ENCODE data around the gene LTBP2.

LTBP2 gene

GRCh38 chr14:74475678-74476077, 136.4 kb downstream of the LTBP2 start:
- DNase-seq, result peak in 1 of 2 donors; percentile 12
- no peaks in the 10 kb centered on the region for H3K27me3 ChIP-seq (ENCODE audit: insufficient read depth, low read length)
- H3K9me3 ChIP-seq (ENCODE audit: insufficient read depth, low read depth, low read length), result no peaks in the 10 kb centered on the region
- H3K14ac ChIP-seq (ENCODE audit: low read length), result no peak overlapping the region
- no peaks in the 10 kb centered on the region for H3K79me1 ChIP-seq (ENCODE audit: low read length)
- H3K36me3 ChIP-seq (ENCODE audit: control insufficient read depth in 1 of 2, insufficient read depth in 2 of 2, low read length in 2 of 2), result peaks cover 17 to 26% of the 10 kb centered on the region in 2 experiments
- H2BK5ac ChIP-seq (ENCODE audit: low read depth, low read length, poor library complexity), result no peak overlapping the region
- no peak overlapping the region for H2AK5ac ChIP-seq (ENCODE audit: low read length)
- WGBS (ENCODE audit: extremely low coverage, insufficient coverage, insufficient read length), result no CpG with 5 or more reads among the region's 3 CpGs
- no peak overlapping the region for H2AFZ ChIP-seq (ENCODE audit: insufficient read depth, low read length, poor library complexity)
- no peak overlapping the region for H3K9ac ChIP-seq (ENCODE audit: low read length)
- no peaks in the 10 kb centered on the region for H3K79me2 ChIP-seq (ENCODE audit: control insufficient read depth, insufficient read depth, low read length, poor library complexity)
- no peak overlapping the region for H4K91ac ChIP-seq (ENCODE audit: low read depth, low read length)
- no peak overlapping the region for H2BK12ac ChIP-seq (ENCODE audit: low read length)
- no peak overlapping the region for H3K4ac ChIP-seq (ENCODE audit: low read depth, low read length)
- H3K4me3 ChIP-seq (ENCODE audit: low read depth, low read length), result no peak overlapping the region
- H4K8ac ChIP-seq (ENCODE audit: low read depth, low read length), result no peak overlapping the region
- no peak overlapping the region for H3K18ac ChIP-seq (ENCODE audit: low read length)
- H4K12ac ChIP-seq (ENCODE audit: low read depth, low read length), result no peak overlapping the region
- H3K4me2 ChIP-seq (ENCODE audit: low read length), result no peak overlapping the region
- H3K27ac ChIP-seq (ENCODE audit: low read depth, low read length), result no peak overlapping the region
- H3K23ac ChIP-seq (ENCODE audit: low read length), result no peak overlapping the region
- H3K4me1 ChIP-seq (ENCODE audit: control insufficient read depth in 1 of 2, insufficient read depth in 2 of 2, low read length in 2 of 2), result peaks cover 0 to 8% of the 10 kb centered on the region in 2 experiments
- H2BK120ac ChIP-seq (ENCODE audit: insufficient read depth, low read length, poor library complexity), result no peak overlapping the region

DNA sequence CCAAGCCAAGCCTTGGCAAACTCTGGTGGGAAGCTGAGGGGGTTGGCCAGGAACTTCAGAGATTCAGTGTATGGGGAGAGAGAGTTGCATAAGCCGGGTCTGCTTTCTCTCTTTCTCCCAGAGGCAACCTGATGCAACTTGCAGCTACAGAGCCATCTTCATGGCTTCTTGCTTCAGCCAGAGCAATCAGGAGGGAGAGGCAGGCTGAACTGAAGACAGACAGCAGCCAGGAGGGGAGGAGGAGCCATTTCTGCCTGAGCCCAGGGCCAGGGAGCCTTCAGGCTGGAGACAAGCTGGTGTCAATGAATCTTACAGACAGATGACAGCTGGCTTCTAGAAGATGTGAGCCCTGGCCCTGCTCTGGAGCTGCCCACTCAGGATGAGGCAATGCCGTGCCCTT, 137.7 kb downstream of the LTBP2 start:
- Histone ChIP-seq H3K4me1 (ENCODE audit: control insufficient read depth in 1 of 2, insufficient read depth in 2 of 2, low read length in 2 of 2) (peaks cover 0 to 3% of the 10 kb centered on the region in 2 experiments), H3K23ac (ENCODE audit: low read length) (no peak overlapping the region), H3K18ac (ENCODE audit: low read length) (no peak overlapping the region), H3K14ac (ENCODE audit: low read length) (no peak overlapping the region), H3K27me3 (ENCODE audit: insufficient read depth, low read length) (no peaks in the 10 kb centered on the region), H2AK5ac (ENCODE audit: low read length) (no peak overlapping the region), H2BK12ac (ENCODE audit: low read length) (no peak overlapping the region), H2BK5ac (ENCODE audit: low read depth, low read length, poor library complexity) (no peak overlapping the region), H3K79me1 (ENCODE audit: low read length) (no peaks in the 10 kb centered on the region), H3K9me3 (ENCODE audit: insufficient read depth, low read depth, low read length) (no peaks in the 10 kb centered on the region), H3K27ac (ENCODE audit: low read depth, low read length) (no peak overlapping the region), H3K36me3 (ENCODE audit: control insufficient read depth in 1 of 2, insufficient read depth in 2 of 2, low read length in 2 of 2) (peaks cover 17 to 30% of the 10 kb centered on the region in 2 experiments), H3K9ac (ENCODE audit: low read length) (no peak overlapping the region), H3K4me2 (ENCODE audit: low read length) (no peak overlapping the region), H3K4me3 (ENCODE audit: low read depth, low read length) (no peak overlapping the region), H3K4ac (ENCODE audit: low read depth, low read length) (no peak overlapping the region), H4K91ac (ENCODE audit: low read depth, low read length) (no peak overlapping the region), H2BK120ac (ENCODE audit: insufficient read depth, low read length, poor library complexity) (no peak overlapping the region), H4K12ac (ENCODE audit: low read depth, low read length) (no peak overlapping the region), H4K8ac (ENCODE audit: low read depth, low read length) (no peak overlapping the region), H3K79me2 (ENCODE audit: control insufficient read depth, insufficient read depth, low read length, poor library complexity) (no peaks in the 10 kb centered on the region), H2AFZ (ENCODE audit: insufficient read depth, low read length, poor library complexity) (no peak overlapping the region)
- whole genome bisulfite sequencing (ENCODE audit: extremely low coverage, insufficient coverage, insufficient read length), result no CpG with 5 or more reads among the region's 2 CpGs
- no peak for DNase-seq

- Histone ChIP-seq H3K79me1 (ENCODE audit: low read length) (no peaks in the 10 kb centered on the region), H3K27me3 (ENCODE audit: insufficient read depth, low read length) (no peaks in the 10 kb centered on the region), H3K9me3 (ENCODE audit: insufficient read depth, low read depth, low read length) (no peaks in the 10 kb centered on the region), H4K12ac (ENCODE audit: low read depth, low read length) (no peak overlapping the region), H3K14ac (ENCODE audit: low read length) (no peak overlapping the region), H3K4ac (ENCODE audit: low read depth, low read length) (no peak overlapping the region), H3K23ac (ENCODE audit: low read length) (no peak overlapping the region), H3K18ac (ENCODE audit: low read length) (no peak overlapping the region), H2AFZ (ENCODE audit: insufficient read depth, low read length, poor library complexity) (no peak overlapping the region), H3K36me3 (ENCODE audit: control insufficient read depth in 1 of 2, insufficient read depth in 2 of 2, low read length in 2 of 2) (peaks cover 15 to 30% of the 10 kb centered on the region in 2 experiments), H3K4me2 (ENCODE audit: low read length) (no peak overlapping the region), H2BK12ac (ENCODE audit: low read length) (no peak overlapping the region), H2BK5ac (ENCODE audit: low read depth, low read length, poor library complexity) (no peak overlapping the region), H3K9ac (ENCODE audit: low read length) (no peak overlapping the region), H3K79me2 (ENCODE audit: control insufficient read depth, insufficient read depth, low read length, poor library complexity) (no peaks in the 10 kb centered on the region), H3K27ac (ENCODE audit: low read depth, low read length) (no peak overlapping the region), H2BK120ac (ENCODE audit: insufficient read depth, low read length, poor library complexity) (no peak overlapping the region), H3K4me1 (ENCODE audit: control insufficient read depth in 1 of 2, insufficient read depth in 2 of 2, low read length in 2 of 2) (no peaks in the 10 kb centered on the region), H2AK5ac (ENCODE audit: low read length) (no peak overlapping the region), H4K8ac (ENCODE audit: low read depth, low read length) (no peak overlapping the region), H3K4me3 (ENCODE audit: low read depth, low read length) (no peak overlapping the region), H4K91ac (ENCODE audit: low read depth, low read length) (no peak overlapping the region)
- no CpG with 5 or more reads among the region's 2 CpGs for WGBS (ENCODE audit: extremely low coverage, insufficient coverage, insufficient read length)
- no peak for DNase-seq
These were observed 139.4 kb downstream of the LTBP2 start for GRCh38 chr14:74472601-74473000.

DNA sequence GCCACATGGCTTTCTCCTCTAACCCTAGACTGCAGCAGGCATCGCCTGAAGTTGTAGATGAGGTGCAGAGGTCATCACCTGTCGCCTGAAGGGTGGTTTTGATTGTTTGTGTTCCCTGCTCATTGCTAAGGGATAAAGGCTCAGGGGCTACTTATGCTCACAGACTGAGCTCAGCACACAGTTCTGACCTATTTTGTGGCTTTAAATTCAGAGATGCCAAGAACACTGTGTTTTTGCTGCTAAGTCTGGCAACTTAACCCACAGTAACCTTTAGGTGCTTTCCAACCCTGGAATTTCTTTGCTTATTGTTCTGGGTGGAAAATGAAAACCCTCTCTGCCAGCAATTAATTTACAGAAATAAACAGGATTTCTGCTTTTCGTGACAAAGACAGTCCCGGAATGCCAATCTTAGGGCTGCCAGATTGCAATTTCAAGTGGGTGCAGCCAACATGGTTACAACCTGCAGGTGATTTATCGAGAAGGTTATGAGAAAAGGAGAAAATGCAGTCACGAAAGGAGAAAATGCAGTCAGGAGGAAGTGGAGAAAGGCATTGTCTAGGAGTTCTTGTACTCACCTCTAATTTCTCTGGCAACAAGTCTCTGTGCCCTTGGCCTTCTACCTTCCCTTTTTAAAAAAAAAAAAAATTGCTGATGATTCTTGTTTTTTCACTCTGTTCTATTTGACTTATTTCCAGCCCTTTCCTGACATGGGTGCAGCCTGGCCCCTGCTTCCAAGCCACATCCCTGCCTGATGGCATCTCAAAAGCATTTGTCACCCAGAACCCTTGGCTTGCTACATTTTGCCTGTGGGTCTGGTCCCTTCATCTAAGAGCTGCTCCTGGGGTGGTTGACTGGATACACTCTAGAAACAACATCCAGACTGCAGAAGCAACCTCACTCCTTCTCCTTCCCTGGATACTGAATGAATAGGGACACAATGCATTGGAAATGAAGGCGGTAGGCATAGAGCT, 142.2 kb downstream of the LTBP2 start:
- Histone ChIP-seq H3K4me3 (ENCODE audit: low read depth, low read length) (no peak overlapping the region), H3K79me1 (ENCODE audit: low read length) (no peaks in the 10 kb centered on the region)
- no CpG with 5 or more reads among the region's 7 CpGs for WGBS (ENCODE audit: extremely low coverage, insufficient coverage, insufficient read length)

More for the DNA sequence above, 142.2 kb downstream of the LTBP2 start:
- Histone ChIP-seq H3K36me3 (ENCODE audit: control insufficient read depth in 1 of 2, insufficient read depth in 2 of 2, low read length in 2 of 2) (peaks cover 8 to 23% of the 10 kb centered on the region in 2 experiments), H3K23ac (ENCODE audit: low read length) (no peak overlapping the region), H2BK12ac (ENCODE audit: low read length) (no peak overlapping the region), H4K8ac (ENCODE audit: low read depth, low read length) (no peak overlapping the region), H3K79me2 (ENCODE audit: control insufficient read depth, insufficient read depth, low read length, poor library complexity) (no peaks in the 10 kb centered on the region), H3K4ac (ENCODE audit: low read depth, low read length) (no peak overlapping the region), H3K14ac (ENCODE audit: low read length) (no peak overlapping the region), H3K27me3 (ENCODE audit: insufficient read depth, low read length) (no peaks in the 10 kb centered on the region), H2AK5ac (ENCODE audit: low read length) (no peak overlapping the region), H3K18ac (ENCODE audit: low read length) (no peak overlapping the region), H3K9me3 (ENCODE audit: insufficient read depth, low read depth, low read length) (no peaks in the 10 kb centered on the region), H3K4me1 (ENCODE audit: control insufficient read depth in 1 of 2, insufficient read depth in 2 of 2, low read length in 2 of 2) (no peaks in the 10 kb centered on the region), H3K4me2 (ENCODE audit: low read length) (no peak overlapping the region), H4K12ac (ENCODE audit: low read depth, low read length) (no peak overlapping the region), H2AFZ (ENCODE audit: insufficient read depth, low read length, poor library complexity) (no peak overlapping the region), H3K9ac (ENCODE audit: low read length) (no peak overlapping the region), H4K91ac (ENCODE audit: low read depth, low read length) (no peak overlapping the region), H2BK5ac (ENCODE audit: low read depth, low read length, poor library complexity) (no peak overlapping the region), H2BK120ac (ENCODE audit: insufficient read depth, low read length, poor library complexity) (no peak overlapping the region), H3K27ac (ENCODE audit: low read depth, low read length) (no peak overlapping the region)
- DNase-seq, result no peak

All from trophoblast cell (in vitro differentiated cells and primary cell).